HEK293 (cell line): ENCODE results near the gene RPL22.

Experiments
- FEZF1 ChIP-seq: fragments of 450-650 bp; formaldehyde crosslinking; IDR thresholded peaks from 2 replicates; pipeline ENCODE4 v1.5.1; 2016; ENCODE audit warnings: missing biosample characterization, missing genetic modification characterization
- KLF1 ChIP-seq: fragments of 450-650 bp; formaldehyde crosslinking; IDR thresholded peaks from 2 replicates; pipeline ENCODE4 v1.5.1; 2016; ENCODE audit warnings: missing biosample characterization, missing genetic modification characterization
- KLF16 ChIP-seq: fragments of 450-650 bp; formaldehyde crosslinking; IDR thresholded peaks from 2 replicates; pipeline ENCODE4 v1.5.1; 2017; ENCODE audit warnings: missing biosample characterization, missing genetic modification characterization
- MEIS1 ChIP-seq: sonication (generic); formaldehyde crosslinking; IDR thresholded peaks from 2 replicates; pipeline ENCODE4 v1.8.1; 2022; ENCODE audit warnings: missing genetic modification reagents, mild to moderate bottlenecking, borderline replicate concordance
- OSR2 ChIP-seq: fragments of 450-650 bp; formaldehyde crosslinking; IDR thresholded peaks from 2 replicates; pipeline ENCODE4 v1.5.1; 2016; ENCODE audit warnings: missing biosample characterization, missing genetic modification characterization
- RBAK ChIP-seq: fragments of 450-650 bp; formaldehyde crosslinking; IDR thresholded peaks from 2 replicates; pipeline ENCODE4 v1.5.1; 2016; ENCODE audit warnings: missing biosample characterization, missing genetic modification characterization
- SP3 ChIP-seq: fragments of 450-650 bp; formaldehyde crosslinking; IDR thresholded peaks from 2 replicates; pipeline ENCODE4 v1.5.1; 2016; ENCODE audit warnings: missing biosample characterization, missing genetic modification characterization
- TRIM28 ChIP-seq: IDR thresholded peaks from 2 replicates; pipeline ENCODE4 v1.6.1; 2011; ENCODE audit warnings: low read length, control low read depth, borderline replicate concordance
- YY1 ChIP-seq: fragments of 450-650 bp; formaldehyde crosslinking; IDR thresholded peaks from 2 replicates; pipeline ENCODE4 v1.5.1; 2018; ENCODE audit warnings: missing biosample characterization, missing genetic modification characterization
- ZBTB1 ChIP-seq: fragments of 450-650 bp; formaldehyde crosslinking; IDR thresholded peaks from 2 replicates; pipeline ENCODE4 v1.5.1; 2016; ENCODE audit warnings: missing biosample characterization, missing genetic modification characterization
- ZNF23 ChIP-seq: fragments of 450-650 bp; formaldehyde crosslinking; IDR thresholded peaks from 2 replicates; pipeline ENCODE4 v1.5.1; 2016; ENCODE audit warnings: missing biosample characterization, missing genetic modification characterization, borderline replicate concordance
- ZNF302 ChIP-seq: fragments of 450-650 bp; formaldehyde crosslinking; IDR thresholded peaks from 2 replicates; pipeline ENCODE4 v1.5.1; 2016; ENCODE audit warnings: missing biosample characterization, missing genetic modification characterization, low read depth
- ZNF324 ChIP-seq: fragments of 450-650 bp; formaldehyde crosslinking; IDR thresholded peaks from 2 replicates; pipeline ENCODE4 v1.5.1; 2016; ENCODE audit warnings: missing biosample characterization, missing genetic modification characterization
- ZNF341 ChIP-seq: fragments of 450-650 bp; formaldehyde crosslinking; IDR thresholded peaks from 2 replicates; pipeline ENCODE4; 2016; ENCODE audit warnings: low read depth, missing biosample characterization, missing genetic modification characterization
- ZNF404 ChIP-seq: fragments of 450-650 bp; formaldehyde crosslinking; IDR thresholded peaks from 2 replicates; pipeline ENCODE4 v1.5.1; 2017; ENCODE audit warnings: missing biosample characterization, missing genetic modification characterization
- ZNF501 ChIP-seq: fragments of 450-650 bp; formaldehyde crosslinking; IDR thresholded peaks from 2 replicates; pipeline ENCODE4 v1.5.1; 2016; ENCODE audit warnings: missing biosample characterization, missing genetic modification characterization
- ZNF624 ChIP-seq: fragments of 450-650 bp; formaldehyde crosslinking; IDR thresholded peaks from 2 replicates; pipeline ENCODE4 v1.5.1; 2017; ENCODE audit warnings: missing biosample characterization, missing genetic modification characterization
- ZNF654 ChIP-seq: fragments of 450-650 bp; formaldehyde crosslinking; IDR thresholded peaks from 2 replicates; pipeline ENCODE4 v1.5.1; 2016; ENCODE audit warnings: low read depth, missing biosample characterization, missing genetic modification characterization
- ZNF664 ChIP-seq: fragments of 450-650 bp; formaldehyde crosslinking; IDR thresholded peaks from 2 replicates; pipeline ENCODE4 v1.5.1; 2016; ENCODE audit warnings: missing biosample characterization, missing genetic modification characterization
- ZNF677 ChIP-seq: fragments of 450-650 bp; IDR thresholded peaks from 2 replicates; pipeline ENCODE4 v1.5.0; 2018; ENCODE audit warnings: missing biosample characterization, mild to moderate bottlenecking, missing genetic modification characterization, moderate library complexity
- ZNF701 ChIP-seq: fragments of 450-650 bp; formaldehyde crosslinking; IDR thresholded peaks from 2 replicates; pipeline ENCODE4 v1.5.1; 2016; ENCODE audit warnings: missing biosample characterization, missing genetic modification characterization
- ZSCAN16 ChIP-seq: fragments of 450-650 bp; formaldehyde crosslinking; IDR thresholded peaks from 2 replicates; pipeline ENCODE4 v1.5.1; 2016; ENCODE audit warnings: missing biosample characterization, missing genetic modification characterization
- TF ChIP-seq, protein P1 (sequence below): fragments of 450-650 bp; formaldehyde crosslinking; IDR thresholded peaks from 2 replicates; pipeline ENCODE4 v1.5.1; 2017; ENCODE audit warnings: missing biosample characterization, missing genetic modification characterization
- TF ChIP-seq, protein P2 (sequence below): fragments of 450-650 bp; formaldehyde crosslinking; IDR thresholded peaks from 2 replicates; pipeline ENCODE4 v1.5.1; 2017; ENCODE audit warnings: missing biosample characterization, missing genetic modification characterization
- TF ChIP-seq, protein P3 (sequence below): fragments of 450-650 bp; formaldehyde crosslinking; IDR thresholded peaks from 2 replicates; pipeline ENCODE4 v1.5.1; 2016; ENCODE audit warnings: missing biosample characterization, missing genetic modification characterization
- TF ChIP-seq, protein P4 (sequence below): fragments of 450-650 bp; formaldehyde crosslinking; IDR thresholded peaks from 2 replicates; pipeline ENCODE4 v1.5.1; 2016; ENCODE audit warnings: missing biosample characterization, missing genetic modification characterization
- TF ChIP-seq, protein P5 (sequence below): fragments of 450-650 bp; formaldehyde crosslinking; conservative IDR thresholded peaks from 2 replicates; pipeline ENCODE4 v1.5.1; 2016; ENCODE audit warnings: low read depth, missing biosample characterization, missing genetic modification characterization
- TF ChIP-seq, protein P6 (sequence below): fragments of 450-650 bp; formaldehyde crosslinking; IDR thresholded peaks from 2 replicates; pipeline ENCODE4 v1.5.1; 2017; ENCODE audit warnings: missing biosample characterization, missing genetic modification characterization

RPL22 gene

DNA sequence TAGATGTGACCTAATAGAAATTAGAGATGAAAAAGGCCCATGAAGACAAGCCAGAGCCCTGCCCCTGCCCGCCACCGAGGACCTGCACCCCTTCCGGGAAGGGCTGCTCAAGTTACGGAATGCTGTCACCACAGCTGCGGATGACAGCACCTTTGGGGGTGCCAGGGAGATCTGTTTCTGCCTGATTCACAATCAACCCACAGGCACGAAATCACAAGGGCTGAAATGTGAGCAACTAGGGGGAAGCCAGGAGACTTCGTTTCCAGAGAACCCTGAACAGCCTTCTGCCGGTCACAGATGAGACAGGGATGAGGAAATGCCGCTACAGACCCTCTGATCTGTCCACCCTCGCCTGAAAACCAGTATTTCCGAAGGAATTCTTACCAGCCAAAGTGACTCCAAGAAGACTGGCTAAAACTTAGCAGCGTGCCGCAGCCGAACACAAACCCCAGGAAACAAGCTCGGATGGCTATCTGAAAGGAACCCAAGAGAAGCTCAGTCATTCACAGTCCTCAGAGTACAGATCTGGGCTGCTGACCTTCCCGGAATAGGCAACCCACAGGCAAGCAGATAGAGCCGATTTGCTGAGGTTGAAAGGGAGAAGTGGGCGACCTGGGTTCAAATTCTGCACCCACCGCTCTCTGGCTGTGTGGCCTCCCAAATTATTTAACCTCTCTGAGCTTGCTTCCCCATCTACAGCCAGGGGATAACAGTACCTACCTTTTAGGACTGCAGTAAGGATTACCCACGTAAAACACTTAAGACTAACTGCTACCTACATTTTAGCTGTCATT, 35.3 kb upstream of the RPL22 start (continued):
- TF ChIP-seq, protein P1, sequence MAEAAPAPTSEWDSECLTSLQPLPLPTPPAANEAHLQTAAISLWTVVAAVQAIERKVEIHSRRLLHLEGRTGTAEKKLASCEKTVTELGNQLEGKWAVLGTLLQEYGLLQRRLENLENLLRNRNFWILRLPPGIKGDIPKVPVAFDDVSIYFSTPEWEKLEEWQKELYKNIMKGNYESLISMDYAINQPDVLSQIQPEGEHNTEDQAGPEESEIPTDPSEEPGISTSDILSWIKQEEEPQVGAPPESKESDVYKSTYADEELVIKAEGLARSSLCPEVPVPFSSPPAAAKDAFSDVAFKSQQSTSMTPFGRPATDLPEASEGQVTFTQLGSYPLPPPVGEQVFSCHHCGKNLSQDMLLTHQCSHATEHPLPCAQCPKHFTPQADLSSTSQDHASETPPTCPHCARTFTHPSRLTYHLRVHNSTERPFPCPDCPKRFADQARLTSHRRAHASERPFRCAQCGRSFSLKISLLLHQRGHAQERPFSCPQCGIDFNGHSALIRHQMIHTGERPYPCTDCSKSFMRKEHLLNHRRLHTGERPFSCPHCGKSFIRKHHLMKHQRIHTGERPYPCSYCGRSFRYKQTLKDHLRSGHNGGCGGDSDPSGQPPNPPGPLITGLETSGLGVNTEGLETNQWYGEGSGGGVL = 0 out of 2 replicates have a peak, but pooled peaks have one; percentile 12
- TF ChIP-seq SP3 (tag by site-specific recombination) (no peak), ZNF404 (tag by site-specific recombination) (no peak), KLF1 (tag by site-specific recombination) (no peak), OSR2 (0 out of 2 replicates have a peak, but pooled peaks have one; percentile 12), ZSCAN16 (no peak), ZNF302 (tag by site-specific recombination) (no peak), MEIS1 (CRISPR knock-in tag) (no peak), RBAK (tag by site-specific recombination) (no peak), ZNF324 (no peak), ZNF23 (tag by site-specific recombination) (no peak), ZNF701 (tag by site-specific recombination) (no peak), KLF16 (no peak), ZBTB1 (tag by site-specific recombination) (no peak), TRIM28 (no peak), ZNF624 (tag by site-specific recombination) (no peak), ZNF654 (tag by site-specific recombination) (no peak), ZNF677 (tag by site-specific recombination) (no peak), ZNF664 (no peak), ZNF501 (tag by site-specific recombination) (no peak), ZNF341 (tag by site-specific recombination) (0 out of 2 replicates have a peak, but pooled peaks have one; percentile 26), FEZF1 (tag by site-specific recombination) (peak; percentile 58; the same call in 1 of the 2 replicates), YY1 (no peak)
- TF ChIP-seq, protein P2, sequence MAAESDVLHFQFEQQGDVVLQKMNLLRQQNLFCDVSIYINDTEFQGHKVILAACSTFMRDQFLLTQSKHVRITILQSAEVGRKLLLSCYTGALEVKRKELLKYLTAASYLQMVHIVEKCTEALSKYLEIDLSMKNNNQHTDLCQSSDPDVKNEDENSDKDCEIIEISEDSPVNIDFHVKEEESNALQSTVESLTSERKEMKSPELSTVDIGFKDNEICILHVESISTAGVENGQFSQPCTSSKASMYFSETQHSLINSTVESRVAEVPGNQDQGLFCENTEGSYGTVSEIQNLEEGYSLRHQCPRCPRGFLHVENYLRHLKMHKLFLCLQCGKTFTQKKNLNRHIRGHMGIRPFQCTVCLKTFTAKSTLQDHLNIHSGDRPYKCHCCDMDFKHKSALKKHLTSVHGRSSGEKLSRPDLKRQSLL (tag by site-specific recombination) = no peak
- TF ChIP-seq, protein P3, sequence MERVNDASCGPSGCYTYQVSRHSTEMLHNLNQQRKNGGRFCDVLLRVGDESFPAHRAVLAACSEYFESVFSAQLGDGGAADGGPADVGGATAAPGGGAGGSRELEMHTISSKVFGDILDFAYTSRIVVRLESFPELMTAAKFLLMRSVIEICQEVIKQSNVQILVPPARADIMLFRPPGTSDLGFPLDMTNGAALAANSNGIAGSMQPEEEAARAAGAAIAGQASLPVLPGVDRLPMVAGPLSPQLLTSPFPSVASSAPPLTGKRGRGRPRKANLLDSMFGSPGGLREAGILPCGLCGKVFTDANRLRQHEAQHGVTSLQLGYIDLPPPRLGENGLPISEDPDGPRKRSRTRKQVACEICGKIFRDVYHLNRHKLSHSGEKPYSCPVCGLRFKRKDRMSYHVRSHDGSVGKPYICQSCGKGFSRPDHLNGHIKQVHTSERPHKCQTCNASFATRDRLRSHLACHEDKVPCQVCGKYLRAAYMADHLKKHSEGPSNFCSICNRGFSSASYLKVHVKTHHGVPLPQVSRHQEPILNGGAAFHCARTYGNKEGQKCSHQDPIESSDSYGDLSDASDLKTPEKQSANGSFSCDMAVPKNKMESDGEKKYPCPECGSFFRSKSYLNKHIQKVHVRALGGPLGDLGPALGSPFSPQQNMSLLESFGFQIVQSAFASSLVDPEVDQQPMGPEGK (tag by site-specific recombination) = peak; percentile 83
- TF ChIP-seq, protein P4, sequence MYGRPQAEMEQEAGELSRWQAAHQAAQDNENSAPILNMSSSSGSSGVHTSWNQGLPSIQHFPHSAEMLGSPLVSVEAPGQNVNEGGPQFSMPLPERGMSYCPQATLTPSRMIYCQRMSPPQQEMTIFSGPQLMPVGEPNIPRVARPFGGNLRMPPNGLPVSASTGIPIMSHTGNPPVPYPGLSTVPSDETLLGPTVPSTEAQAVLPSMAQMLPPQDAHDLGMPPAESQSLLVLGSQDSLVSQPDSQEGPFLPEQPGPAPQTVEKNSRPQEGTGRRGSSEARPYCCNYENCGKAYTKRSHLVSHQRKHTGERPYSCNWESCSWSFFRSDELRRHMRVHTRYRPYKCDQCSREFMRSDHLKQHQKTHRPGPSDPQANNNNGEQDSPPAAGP (tag by site-specific recombination) = no peak
- TF ChIP-seq, protein P5, sequence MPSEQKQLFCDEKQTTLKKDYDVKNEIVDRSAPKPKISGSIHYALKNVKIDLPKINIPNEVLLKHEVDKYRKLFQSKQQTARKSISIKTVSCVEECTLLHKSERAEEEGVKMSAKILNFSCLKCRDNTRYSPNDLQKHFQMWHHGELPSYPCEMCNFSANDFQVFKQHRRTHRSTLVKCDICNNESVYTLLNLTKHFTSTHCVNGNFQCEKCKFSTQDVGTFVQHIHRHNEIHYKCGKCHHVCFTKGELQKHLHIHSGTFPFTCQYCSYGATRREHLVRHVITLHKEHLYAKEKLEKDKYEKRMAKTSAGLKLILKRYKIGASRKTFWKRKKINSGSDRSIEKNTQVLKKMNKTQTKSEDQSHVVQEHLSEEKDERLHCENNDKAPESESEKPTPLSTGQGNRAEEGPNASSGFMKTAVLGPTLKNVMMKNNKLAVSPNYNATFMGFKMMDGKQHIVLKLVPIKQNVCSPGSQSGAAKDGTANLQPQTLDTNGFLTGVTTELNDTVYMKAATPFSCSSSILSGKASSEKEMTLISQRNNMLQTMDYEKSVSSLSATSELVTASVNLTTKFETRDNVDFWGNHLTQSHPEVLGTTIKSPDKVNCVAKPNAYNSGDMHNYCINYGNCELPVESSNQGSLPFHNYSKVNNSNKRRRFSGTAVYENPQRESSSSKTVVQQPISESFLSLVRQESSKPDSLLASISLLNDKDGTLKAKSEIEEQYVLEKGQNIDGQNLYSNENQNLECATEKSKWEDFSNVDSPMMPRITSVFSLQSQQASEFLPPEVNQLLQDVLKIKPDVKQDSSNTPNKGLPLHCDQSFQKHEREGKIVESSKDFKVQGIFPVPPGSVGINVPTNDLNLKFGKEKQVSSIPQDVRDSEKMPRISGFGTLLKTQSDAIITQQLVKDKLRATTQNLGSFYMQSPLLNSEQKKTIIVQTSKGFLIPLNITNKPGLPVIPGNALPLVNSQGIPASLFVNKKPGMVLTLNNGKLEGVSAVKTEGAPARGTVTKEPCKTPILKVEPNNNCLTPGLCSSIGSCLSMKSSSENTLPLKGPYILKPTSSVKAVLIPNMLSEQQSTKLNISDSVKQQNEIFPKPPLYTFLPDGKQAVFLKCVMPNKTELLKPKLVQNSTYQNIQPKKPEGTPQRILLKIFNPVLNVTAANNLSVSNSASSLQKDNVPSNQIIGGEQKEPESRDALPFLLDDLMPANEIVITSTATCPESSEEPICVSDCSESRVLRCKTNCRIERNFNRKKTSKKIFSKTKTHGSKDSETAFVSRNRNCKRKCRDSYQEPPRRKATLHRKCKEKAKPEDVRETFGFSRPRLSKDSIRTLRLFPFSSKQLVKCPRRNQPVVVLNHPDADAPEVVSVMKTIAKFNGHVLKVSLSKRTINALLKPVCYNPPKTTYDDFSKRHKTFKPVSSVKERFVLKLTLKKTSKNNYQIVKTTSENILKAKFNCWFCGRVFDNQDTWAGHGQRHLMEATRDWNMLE = no peak
- TF ChIP-seq, protein P6, sequence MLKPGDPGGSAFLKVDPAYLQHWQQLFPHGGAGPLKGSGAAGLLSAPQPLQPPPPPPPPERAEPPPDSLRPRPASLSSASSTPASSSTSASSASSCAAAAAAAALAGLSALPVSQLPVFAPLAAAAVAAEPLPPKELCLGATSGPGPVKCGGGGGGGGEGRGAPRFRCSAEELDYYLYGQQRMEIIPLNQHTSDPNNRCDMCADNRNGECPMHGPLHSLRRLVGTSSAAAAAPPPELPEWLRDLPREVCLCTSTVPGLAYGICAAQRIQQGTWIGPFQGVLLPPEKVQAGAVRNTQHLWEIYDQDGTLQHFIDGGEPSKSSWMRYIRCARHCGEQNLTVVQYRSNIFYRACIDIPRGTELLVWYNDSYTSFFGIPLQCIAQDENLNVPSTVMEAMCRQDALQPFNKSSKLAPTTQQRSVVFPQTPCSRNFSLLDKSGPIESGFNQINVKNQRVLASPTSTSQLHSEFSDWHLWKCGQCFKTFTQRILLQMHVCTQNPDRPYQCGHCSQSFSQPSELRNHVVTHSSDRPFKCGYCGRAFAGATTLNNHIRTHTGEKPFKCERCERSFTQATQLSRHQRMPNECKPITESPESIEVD (tag by site-specific recombination) = no peak
